ENCODE data around the gene TNFRSF6B. TPM values are rescaled to one million over a fixed set of nuclear protein-coding genes. Genes with fewer than 3 reads are reported as not detected.

The TNFRSF6B gene
- polyA plus RNA-seq, 1 of the 3 experiments (the other 2 are of a cell fraction), result 9.4 TPM

- 95% methylated on average over 7 of the region's 13 CpGs for WGBS (ENCODE audit: low lambda C conversion rate)
- H3K4me2 ChIP-seq, result 0 out of 2 replicates have a peak overlapping the region, but pooled peaks have one; percentile 54
- peaks cover 0 to 16% of the 10 kb centered on the region in 2 experiments; a peak in 3 of 4 replicates for H3K4me1 ChIP-seq (ENCODE audit: control insufficient read depth in 1 of 2, insufficient read depth in 2 of 2, low read depth in 1 of 2, low read length in 1 of 2)
- TF ChIP-seq USF2 (IDR thresholded peaks at IDR 0.05; ENCODE audit: borderline replicate concordance, low read depth, low read length), result no peak
- no peak for TF ChIP-seq FOSL2 (IDR thresholded peaks at IDR 0.05; ENCODE audit: borderline replicate concordance, low read depth)
- TF ChIP-seq FOXM1 (IDR thresholded peaks at IDR 0.05; ENCODE audit: low read depth), result no peak
- TF ChIP-seq REST (IDR thresholded peaks at IDR 0.05; ENCODE audit: low read depth, low read length), result no peak
- TF ChIP-seq JUND (IDR thresholded peaks at IDR 0.05), result no peak
- TF ChIP-seq SIN3A (IDR thresholded peaks at IDR 0.05; ENCODE audit: borderline replicate concordance, low read depth, low read length), result no peak
- no peak for TF ChIP-seq NFIC (IDR thresholded peaks at IDR 0.05; ENCODE audit: borderline replicate concordance)
- TF ChIP-seq RFX5 (IDR thresholded peaks at IDR 0.05; ENCODE audit: low read length), result no peak
- no peak for TF ChIP-seq MEF2A (IDR thresholded peaks at IDR 0.05; ENCODE audit: borderline replicate concordance, low read depth)
- no peak for TF ChIP-seq FOXJ3 (CRISPR knock-in tag; IDR thresholded peaks at IDR 0.05)
- POLR2A ChIA-PET, result no interaction called here
- H3K9me3 ChIP-seq, result no peaks in the 10 kb centered on the region
- no peak overlapping the region for H3K4me3 ChIP-seq (ENCODE audit: low read depth in 2 of 2, low read length in 1 of 2)
- H3K27ac ChIP-seq (ENCODE audit: low read depth in 2 of 2, low read length in 1 of 2), result peak overlapping the region; percentile 54 to 73
- H4K20me1 ChIP-seq (ENCODE audit: insufficient read depth), result no peaks in the 10 kb centered on the region
- no peak for DNase-seq
- H3K79me2 ChIP-seq (ENCODE audit: insufficient read depth), result no peaks in the 10 kb centered on the region
- no peak overlapping the region for H2AFZ ChIP-seq (ENCODE audit: low read depth)
- H3K27me3 ChIP-seq (ENCODE audit: insufficient read depth), result no peaks in the 10 kb centered on the region
- no peaks in the 10 kb centered on the region for H3K9me2 ChIP-seq
- CTCF ChIA-PET, result interaction anchor here (0.6 kb wide), 1 partner anchor 94 kb away, joined by 3 read pairs; no protein-coding TSS in a partner anchor
- H3K9ac ChIP-seq, result no peak overlapping the region
- H3K36me3 ChIP-seq (replicated peaks in 1 of 2; ENCODE audit: control insufficient read depth in 1 of 2, insufficient read depth in 2 of 2, low read length in 1 of 2), result peaks cover 5 to 6% of the 10 kb centered on the region in 2 experiments
- H3F3A ChIP-seq (replicated peaks; ENCODE audit: insufficient read depth), result peaks cover 12% of the 10 kb centered on the region
These were observed 14.8 kb upstream of the TNFRSF6B start for GRCh38 chr20:63681609-63682142.

- Histone ChIP-seq H3K36me3 (replicated peaks in 1 of 2; ENCODE audit: control insufficient read depth in 1 of 2, insufficient read depth in 2 of 2, low read length in 1 of 2) (peaks cover 5 to 6% of the 10 kb centered on the region in 2 experiments), H2AFZ (ENCODE audit: low read depth) (no peak overlapping the region), H3K4me2 (peak overlapping the region; percentile 54; the same call in 1 of the 2 replicates)
- TF ChIP-seq FOXM1 (IDR thresholded peaks at IDR 0.05; ENCODE audit: low read depth) (no peak), ELF1 (IDR thresholded peaks at IDR 0.05) (peak; percentile 39; the same call in 1 of the 2 replicates), JUND (IDR thresholded peaks at IDR 0.05) (peak; percentile 96), RCOR1 (IDR thresholded peaks at IDR 0.05; ENCODE audit: low read length) (no peak), GATA2 (CRISPR knock-in tag; IDR thresholded peaks at IDR 0.05) (no peak), RAD21 (IDR thresholded peaks at IDR 0.05; ENCODE audit: low read length) (no peak), TCF12 (IDR thresholded peaks at IDR 0.05) (peak; percentile 71), TEAD4 (IDR thresholded peaks at IDR 0.05; ENCODE audit: borderline replicate concordance, insufficient read depth) (peak; percentile 52; the same call in 1 of the 2 replicates), POLR2AphosphoS5 (IDR thresholded peaks at IDR 0.05; ENCODE audit: low read depth, low read length) (peak; percentile 38; the same call in 1 of the 2 replicates), SMC3 (IDR thresholded peaks at IDR 0.05; ENCODE audit: low read depth, low read length) (no peak), FOSL2 (IDR thresholded peaks at IDR 0.05; ENCODE audit: borderline replicate concordance, low read depth) (peak; percentile 91), SIN3A (IDR thresholded peaks at IDR 0.05; ENCODE audit: borderline replicate concordance, low read depth, low read length) (peak; percentile 29; the same call in 1 of the 2 replicates), USF2 (IDR thresholded peaks at IDR 0.05; ENCODE audit: borderline replicate concordance, low read depth, low read length) (no peak), CTCF (IDR thresholded peaks at IDR 0.05) (no peak)
These were observed 13.9 kb upstream of the TNFRSF6B start for GRCh38 chr20:63682384-63683139.

More at GRCh38 chr20:63682384-63683139, 13.9 kb upstream of the TNFRSF6B start:
- CTCF ChIA-PET, result interaction anchor here (0.7 kb wide), 1 partner anchor 145 kb away, joined by 3 read pairs; the partner anchor contains the start of gene PTK6
- Histone ChIP-seq H3K4me3 (ENCODE audit: low read depth in 2 of 2, low read length in 1 of 2) (no peak overlapping the region), H3K27ac (ENCODE audit: low read depth in 2 of 2, low read length in 1 of 2) (peak overlapping the region; percentile 56 to 73), H3K4me1 (ENCODE audit: control insufficient read depth in 1 of 2, insufficient read depth in 2 of 2, low read depth in 1 of 2, low read length in 1 of 2) (peaks cover 0 to 16% of the 10 kb centered on the region in 2 experiments; a peak in 3 of 4 replicates), H3K9me3 (no peaks in the 10 kb centered on the region), H3K79me2 (ENCODE audit: insufficient read depth) (no peaks in the 10 kb centered on the region), H3K27me3 (ENCODE audit: insufficient read depth) (no peaks in the 10 kb centered on the region), H3K9me2 (no peaks in the 10 kb centered on the region), H3F3A (replicated peaks; ENCODE audit: insufficient read depth) (peaks cover 12% of the 10 kb centered on the region), H4K20me1 (ENCODE audit: insufficient read depth) (no peaks in the 10 kb centered on the region), H3K9ac (no peak overlapping the region)
- POLR2A ChIA-PET, result no interaction called here
- DNase-seq, result no peak
- 64% methylated on average over 4 of the region's 22 CpGs for WGBS (ENCODE audit: low lambda C conversion rate)

All from SK-N-SH (cell line).